K562 (cell line): ENCODE results near the gene IGSF10. TPM values are rescaled to one million over a fixed set of nuclear protein-coding genes. Genes with fewer than 3 reads are reported as not detected.

Source experiments
- ATAC-seq: fragments of 200-7000 bp; cut with Tn5 transposase; 3 replicates; pipeline ENCODE4 v1.9.1; 2020; ENCODE audit warnings: moderate library complexity
- BruUV-seq: library from RNA; stranded (reverse); fragments of 400-500 nt; replicated peaks from 2 replicates; lab custom pipeline; 2021; lab: Mats Ljungman, UMichigan
- CTCF ChIA-PET: fragments of 300-600 bp; formaldehyde crosslinking; extraction: SDS; loops from one replicate; lab custom pipeline; 2021; ENCODE audit warnings: low intra/inter-chr PET ratio; lab: Yijun Ruan, JAX
- POLR2A ChIA-PET: fragments of 300-600, 350-650 bp; sonication (Branson Sonifier 250); formaldehyde crosslinking; extraction: SDS; loops from one replicate; lab custom pipeline; 2021; ENCODE audit warnings: antibody characterized with exemption, inconsistent platforms; lab: Yijun Ruan, JAX
- DNase-seq, 4 experiments: peaks; one replicate each; pipeline versions ENCODE4 v3.0.0 to v3.0.0-alpha.2; 2011 to 2018; ENCODE audit warnings: low spot score in 3 of 4, mixed read lengths in 3 of 4; ENCODE audit errors: extremely low read depth in 1 of 4
- FAIRE-seq: peaks from 2 replicates; lab custom pipeline; 2011; peaks lifted over from hg19 to GRCh38; lab: Jason Lieb, UNC
- H2AFZ ChIP-seq: 2 replicates; pipeline ENCODE4 v1.6.0; 2011; ENCODE audit warnings: low read depth, low read length, control low read depth, inconsistent platforms
- H3K27ac ChIP-seq: fragments of 200-600 bp; 3 replicates; pipeline ENCODE4 v1.8.0; 2011; ENCODE audit warnings: low read depth, mild to moderate bottlenecking, control low read depth, inconsistent platforms, low read length, moderate library complexity, mixed read lengths; ENCODE audit errors: extremely low read depth
- H3K27me3 ChIP-seq, 2 experiments: fragments of 300-600 bp in 1 of 2; 2 replicates in 1 of 2; 3 replicates in 1 of 2; pipeline versions ENCODE4 v1.6.0 to v1.8.0; 2011; ENCODE audit warnings: inconsistent platforms in 2 of 2, low read length in 2 of 2, mild to moderate bottlenecking in 1 of 2, mixed read lengths in 1 of 2, moderate library complexity in 1 of 2; ENCODE audit not compliant: control insufficient read depth in 2 of 2, insufficient read depth in 2 of 2
- H3K36me3 ChIP-seq: fragments of 300-600 bp; 3 replicates; pipeline ENCODE4 v1.8.0; 2011; ENCODE audit warnings: mild to moderate bottlenecking, low read length, inconsistent platforms; ENCODE audit not compliant: control insufficient read depth, insufficient read depth
- H3K4me1 ChIP-seq, 2 experiments: fragments of 200-600 bp in 1 of 2; replicated peaks in 1 of 2; 2 replicates in 1 of 2; 3 replicates in 1 of 2; pipeline versions ENCODE4 v1.5.1 to v1.8.0; 2011; ENCODE audit warnings: inconsistent platforms in 2 of 2, low read length in 2 of 2, mild to moderate bottlenecking in 1 of 2, mixed read lengths in 1 of 2, moderate library complexity in 1 of 2; ENCODE audit not compliant: control insufficient read depth in 2 of 2, insufficient read depth in 2 of 2
- H3K4me2 ChIP-seq: 2 replicates; pipeline ENCODE4 v1.6.1; 2011; ENCODE audit warnings: low read length, control low read depth, inconsistent platforms, mixed read lengths; ENCODE audit not compliant: insufficient read depth
- H3K4me3 ChIP-seq: fragments of 200-600 bp; sonication (generic), shearing (Covaris generic); 2 replicates; pipeline ENCODE4 v1.5.1; 2016; ENCODE audit warnings: control low read depth, inconsistent platforms
- H3K79me2 ChIP-seq: fragments of 200-600 bp; 3 replicates; pipeline ENCODE4 v1.8.0; 2011; ENCODE audit warnings: low read length, inconsistent platforms; ENCODE audit not compliant: control insufficient read depth, insufficient read depth
- H3K9ac ChIP-seq, 2 experiments: 2 replicates each; pipeline versions ENCODE4 v1.6.0 to v1.6.1; 2011; ENCODE audit warnings: low read depth in 2 of 2, low read length in 2 of 2, control low read depth in 1 of 2, inconsistent platforms in 1 of 2, mild to moderate bottlenecking in 1 of 2, mixed read lengths in 1 of 2; ENCODE audit not compliant: insufficient read depth in 1 of 2
- H3K9me1 ChIP-seq: one replicate; pipeline ENCODE4 v1.6.0; 2011; ENCODE audit warnings: inconsistent platforms, mild to moderate bottlenecking, low read length, moderate library complexity; ENCODE audit not compliant: control insufficient read depth, insufficient read depth
- H3K9me3 ChIP-seq: replicated peaks from 2 replicates; pipeline ENCODE4 v1.5.1; 2011; ENCODE audit warnings: low read depth, low read length, inconsistent platforms; ENCODE audit not compliant: control insufficient read depth, insufficient read depth
- H4K20me1 ChIP-seq: replicated peaks from 2 replicates; pipeline ENCODE4 v1.6.1; 2011; ENCODE audit warnings: low read length, inconsistent platforms, mixed read lengths; ENCODE audit not compliant: control insufficient read depth, insufficient read depth
- GABPB2 ChIP-seq: fragments of 250-450 bp; sonication (Bioruptor Pico); conservative IDR thresholded peaks from 2 replicates; pipeline ENCODE4 v1.5.1; 2021; ENCODE audit warnings: mild to moderate bottlenecking
- GATA2 ChIP-seq: sonication (generic); formaldehyde crosslinking; IDR thresholded peaks from 2 replicates; pipeline ENCODE4 v1.4.0; 2020; ENCODE audit warnings: mild to moderate bottlenecking, missing genetic modification reagents
- HINFP ChIP-seq: fragments of 450-650 bp; conservative IDR thresholded peaks from 2 replicates; pipeline ENCODE4 v1.6.1; 2016; ENCODE audit warnings: missing genetic modification characterization, low read depth, mild to moderate bottlenecking, control low read depth, missing compliant biosample characterization
- PYGO2 ChIP-seq: fragments of 450-650 bp; IDR thresholded peaks from 2 replicates; pipeline ENCODE4 v1.6.1; 2016; ENCODE audit warnings: mild to moderate bottlenecking, missing genetic modification characterization, moderate library complexity, missing compliant biosample characterization
- RUNX1 ChIP-seq: sonication (generic); IDR thresholded peaks from 2 replicates; pipeline ENCODE4 v1.6.1; 2016; ENCODE audit warnings: antibody characterized with exemption, low read depth
- TCFL5 ChIP-seq: fragments of 250-450 bp; sonication (Bioruptor Pico); conservative IDR thresholded peaks from 2 replicates; pipeline ENCODE4 v1.6.1; 2021; ENCODE audit warnings: mild to moderate bottlenecking, moderate library complexity, matching md5 sums
- WHSC1 ChIP-seq: IDR thresholded peaks from one replicate; pipeline ENCODE4 v1.6.1; 2012; ENCODE audit warnings: low read length, control low read depth, inconsistent platforms
- ZBTB33 ChIP-seq: sonication (generic); formaldehyde crosslinking; IDR thresholded peaks from 2 replicates; pipeline ENCODE4 v1.8.1; 2023; ENCODE audit warnings: mild to moderate bottlenecking, missing genetic modification reagents
- ZNF212 ChIP-seq: fragments of 450-650 bp; formaldehyde crosslinking; IDR thresholded peaks from 2 replicates; pipeline ENCODE4 v1.4.0; 2020; ENCODE audit warnings: mild to moderate bottlenecking
- ZNF354B ChIP-seq: fragments of 250-450 bp; sonication (Bioruptor Pico); IDR thresholded peaks from 2 replicates; pipeline ENCODE4 v1.4.0; 2020
- WGBS: fragments of 100-300 bp; shearing (Covaris generic); methylation state at CpG from one replicate; pipeline ENCODE4 v1.1.6; 2016; ENCODE audit warnings: low coverage, mixed read lengths; ENCODE audit not compliant: insufficient coverage; ENCODE audit errors: missing lambda C conversion rate; 5-methylcytosine and 5-hydroxymethylcytosine counted together
- in situ Hi-C: fragments of 300-500 bp; cut with MboI; formaldehyde crosslinking; loops from 4 replicates; pipeline ENCODE4 v1.15.0; 2018; ENCODE audit warnings: inconsistent platforms, mixed read lengths
- intact Hi-C: fragments of 100-400 bp; cut with micrococcal nuclease; formaldehyde crosslinking; loops from 2 replicates; pipeline ENCODE4 v1.14.2; 2022
- polyA plus RNA-seq, 8 experiments: library from polyadenylated mRNA; depleted of rRNA in 4 of 8; stranded (reverse) in 5 of 8; unstranded in 3 of 8; fragments of >200 nt; fragmentation: Nextera tagmentation in 2 of 8; fragmentation: Illumina TruSeq in 1 of 8; extraction: Ambion mirVana in 2 of 8; extraction: Trizol in 1 of 8; gene quantifications; 2 replicates each; pipeline versions ENCODE4 v1.2.1 to v1.2.3, GENCODE V29; 2011 to 2014; ENCODE audit warnings: inconsistent platforms in 1 of 8, missing spikeins in 1 of 8
- total RNA-seq, 7 experiments: library from RNA; depleted of rRNA in 6 of 7; stranded (reverse); fragments of >200 nt in 6 of 7; fragmentation: Illumina TruSeq in 2 of 7; extraction: Trizol in 2 of 7; gene quantifications; 2 replicates each; pipeline versions ENCODE4 v1.2.1 to v1.2.3, GENCODE V29; 2011 to 2021; ENCODE audit warnings: low replicate concordance in 1 of 7
- TF ChIP-seq, protein P1 (sequence below): fragments of 250-450 bp; sonication (Bioruptor Pico); IDR thresholded peaks from 2 replicates; pipeline ENCODE4 v1.9.0; 2021; ENCODE audit warnings: mild to moderate bottlenecking
- TF ChIP-seq, protein P2 (sequence below): fragments of 200-800 bp; sonication (Bioruptor generic); IDR thresholded peaks from 2 replicates; pipeline ENCODE4 v1.6.1; 2016; ENCODE audit warnings: missing genetic modification characterization, missing compliant biosample characterization

The IGSF10 gene
- total and polyA plus RNA-seq, 9 of the 15 experiments (the other 6 are each of a cell fraction or from before 2014, with no cell fraction given), result 0.11 to 1.2 (median 0.40) TPM

- TF ChIP-seq ZNF354B, result no peak
- no peak for TF ChIP-seq GABPB2 (CRISPR knock-in tag)
- no peak for TF ChIP-seq TCFL5
- TF ChIP-seq ZNF212 (CRISPR knock-in tag), result no peak
- TF ChIP-seq ZBTB33 (CRISPR knock-in tag), result no peak
- TF ChIP-seq, protein P1, sequence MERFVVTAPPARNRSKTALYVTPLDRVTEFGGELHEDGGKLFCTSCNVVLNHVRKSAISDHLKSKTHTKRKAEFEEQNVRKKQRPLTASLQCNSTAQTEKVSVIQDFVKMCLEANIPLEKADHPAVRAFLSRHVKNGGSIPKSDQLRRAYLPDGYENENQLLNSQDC (CRISPR knock-in tag), result no peak
- no peak for TF ChIP-seq HINFP (tag)
- TF ChIP-seq PYGO2 (tag), result no peak
- TF ChIP-seq GATA2 (CRISPR knock-in tag), result no peak
- TF ChIP-seq WHSC1, result no peak
- TF ChIP-seq, protein P2, sequence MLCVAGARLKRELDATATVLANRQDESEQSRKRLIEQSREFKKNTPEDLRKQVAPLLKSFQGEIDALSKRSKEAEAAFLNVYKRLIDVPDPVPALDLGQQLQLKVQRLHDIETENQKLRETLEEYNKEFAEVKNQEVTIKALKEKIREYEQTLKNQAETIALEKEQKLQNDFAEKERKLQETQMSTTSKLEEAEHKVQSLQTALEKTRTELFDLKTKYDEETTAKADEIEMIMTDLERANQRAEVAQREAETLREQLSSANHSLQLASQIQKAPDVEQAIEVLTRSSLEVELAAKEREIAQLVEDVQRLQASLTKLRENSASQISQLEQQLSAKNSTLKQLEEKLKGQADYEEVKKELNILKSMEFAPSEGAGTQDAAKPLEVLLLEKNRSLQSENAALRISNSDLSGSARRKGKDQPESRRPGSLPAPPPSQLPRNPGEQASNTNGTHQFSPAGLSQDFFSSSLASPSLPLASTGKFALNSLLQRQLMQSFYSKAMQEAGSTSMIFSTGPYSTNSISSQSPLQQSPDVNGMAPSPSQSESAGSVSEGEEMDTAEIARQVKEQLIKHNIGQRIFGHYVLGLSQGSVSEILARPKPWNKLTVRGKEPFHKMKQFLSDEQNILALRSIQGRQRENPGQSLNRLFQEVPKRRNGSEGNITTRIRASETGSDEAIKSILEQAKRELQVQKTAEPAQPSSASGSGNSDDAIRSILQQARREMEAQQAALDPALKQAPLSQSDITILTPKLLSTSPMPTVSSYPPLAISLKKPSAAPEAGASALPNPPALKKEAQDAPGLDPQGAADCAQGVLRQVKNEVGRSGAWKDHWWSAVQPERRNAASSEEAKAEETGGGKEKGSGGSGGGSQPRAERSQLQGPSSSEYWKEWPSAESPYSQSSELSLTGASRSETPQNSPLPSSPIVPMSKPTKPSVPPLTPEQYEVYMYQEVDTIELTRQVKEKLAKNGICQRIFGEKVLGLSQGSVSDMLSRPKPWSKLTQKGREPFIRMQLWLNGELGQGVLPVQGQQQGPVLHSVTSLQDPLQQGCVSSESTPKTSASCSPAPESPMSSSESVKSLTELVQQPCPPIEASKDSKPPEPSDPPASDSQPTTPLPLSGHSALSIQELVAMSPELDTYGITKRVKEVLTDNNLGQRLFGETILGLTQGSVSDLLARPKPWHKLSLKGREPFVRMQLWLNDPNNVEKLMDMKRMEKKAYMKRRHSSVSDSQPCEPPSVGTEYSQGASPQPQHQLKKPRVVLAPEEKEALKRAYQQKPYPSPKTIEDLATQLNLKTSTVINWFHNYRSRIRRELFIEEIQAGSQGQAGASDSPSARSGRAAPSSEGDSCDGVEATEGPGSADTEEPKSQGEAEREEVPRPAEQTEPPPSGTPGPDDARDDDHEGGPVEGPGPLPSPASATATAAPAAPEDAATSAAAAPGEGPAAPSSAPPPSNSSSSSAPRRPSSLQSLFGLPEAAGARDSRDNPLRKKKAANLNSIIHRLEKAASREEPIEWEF (CRISPR knock-in tag), result no peak
- no peak for TF ChIP-seq RUNX1
- POLR2A ChIA-PET, result no interaction called here
- H3K36me3 ChIP-seq, result no peaks in the 10 kb centered on the region
- no peak overlapping the region for H2AFZ ChIP-seq
- no peaks in the 10 kb centered on the region for H4K20me1 ChIP-seq
- CTCF ChIA-PET, result no interaction called here
- WGBS, result 0% methylated on average over 1 of the region's 1 CpG
- no peaks in the 10 kb centered on the region; a peak in 1 of 5 replicates for H3K4me1 ChIP-seq
- H3K9ac ChIP-seq, result no peak overlapping the region
- H3K27ac ChIP-seq, result no peak overlapping the region
- no TSS peak for BruUV-seq
- intact Hi-C loops, result no loop called here
- no peak for FAIRE-seq
- H3K4me3 ChIP-seq, result no peak overlapping the region
- H3K4me2 ChIP-seq, result no peak overlapping the region
- no peak for ATAC-seq
- DNase-seq, result no peak
- in situ Hi-C loops, result loop anchor here (10.0 kb wide), 1 partner anchor 480 kb away; no protein-coding TSS in a partner anchor
- H3K9me1 ChIP-seq, result no peaks in the 10 kb centered on the region
- H3K27me3 ChIP-seq, result 0 out of 5 replicates have a peak, but pooled peaks cover 0 to under 1% of the 10 kb centered on the region in 2 experiments
- H3K79me2 ChIP-seq, result no peaks in the 10 kb centered on the region
- no peaks in the 10 kb centered on the region for H3K9me3 ChIP-seq
Measured at GRCh38 chr3:151434151-151434890, 26.5 kb downstream of the IGSF10 start.
